Left colon (tissue), 2 donors: ENCODE results near the gene TMEM169. TPM values are rescaled to one million over a fixed set of nuclear protein-coding genes. Genes with fewer than 3 reads are reported as not detected.

Experiments
- ATAC-seq: fragments of 200-7000 bp; cut with Tn5 transposase; one replicate; pipeline ENCODE4 v1.9.1; 2020; ENCODE audit warnings: mild to moderate bottlenecking, moderate library complexity
- DNase-seq, 2 donors: peaks; one replicate each; pipeline ENCODE4 v3.0.0-alpha.2; 2020
- intact Hi-C, 2 donors: fragments of 100-400 bp; cut with DNase I in 1 of 2; cut with micrococcal nuclease in 1 of 2; formaldehyde crosslinking; loops; one replicate each; pipeline versions ENCODE4 v1.11.2 to v1.14.0; 2022; cut with DNase I, micrococcal nuclease
- total RNA-seq, 2 donors: library from RNA; stranded (reverse); fragmentation: NEBNext Ultra II Directional; extraction: Animal tissue kit (Norgen Biotek cat#: 25700); gene quantifications; one replicate each; pipeline ENCODE4 v1.2.1, GENCODE V29; 2021
- donor health status: DM: no; HTN: no; CAD: no.
- donor health status: DM: yes; HTN: yes; CAD: no.

Gene TMEM169
- total RNA-seq, 2 donors from 2014 or later, result 0.22 to 0.37 TPM

- intact Hi-C loops, result no loop called here
- DNase-seq, result no peak
- ATAC-seq, result no peak
Measured at GRCh38 chr2:216094701-216095100, 13.0 kb downstream of the TMEM169 start.

GRCh38 chr2:216098421-216099334, 17.0 kb downstream of the TMEM169 start:
- intact Hi-C loops, result no loop called here
- no peak for DNase-seq

GRCh38 chr2:216101109-216101508, 19.4 kb downstream of the TMEM169 start:
- intact Hi-C loops, result no loop called here
- ATAC-seq (no peak), DNase-seq (no peak)

More at GRCh38 chr2:216098421-216099334, 17.0 kb downstream of the TMEM169 start:
- no peak for ATAC-seq

- no peak for DNase-seq
- intact Hi-C loops, result no loop called here
- no peak for ATAC-seq
Measured at GRCh38 chr2:216103213-216103612, 21.5 kb downstream of the TMEM169 start.

- DNase-seq (no peak), ATAC-seq (no peak)
- intact Hi-C loops, result no loop called here
Measured at GRCh38 chr2:216104691-216105090, 23.0 kb downstream of the TMEM169 start.

GRCh38 chr2:216107320-216107719, 25.6 kb downstream of the TMEM169 start:
- DNase-seq (no peak), ATAC-seq (no peak)
- intact Hi-C loops, result no loop called here

GRCh38 chr2:216107760-216108159, 26.0 kb downstream of the TMEM169 start:
- DNase-seq (no peak), ATAC-seq (no peak)
- intact Hi-C loops, result no loop called here

GRCh38 chr2:216108310-216108966, 26.7 kb downstream of the TMEM169 start:
- no peak for DNase-seq

GRCh38 chr2:216108967-216109921, 27.5 kb downstream of the TMEM169 start, which contains the start of gene XRCC5:
Gene XRCC5, plus strand, starts transcription at chr2:216109348. Its CDS starts 89 bp downstream, at chr2:216109437.
- peak; percentile 95 to 99 for DNase-seq
- peak; percentile 97 for ATAC-seq
- intact Hi-C loops, result no loop called here

More at GRCh38 chr2:216108310-216108966, 26.7 kb downstream of the TMEM169 start:
- intact Hi-C loops, result no loop called here
- no peak for ATAC-seq

GRCh38 chr2:216109962-216110614, 28.4 kb downstream of the TMEM169 start:
- intact Hi-C loops, result no loop called here
- ATAC-seq, result no peak

GRCh38 chr2:216110620-216111019, 28.9 kb downstream of the TMEM169 start:
- ATAC-seq (no peak), DNase-seq (no peak)
- intact Hi-C loops, result no loop called here

More at GRCh38 chr2:216109962-216110614, 28.4 kb downstream of the TMEM169 start:
- DNase-seq, result no peak

GRCh38 chr2:216111122-216111521, 29.4 kb downstream of the TMEM169 start:
- intact Hi-C loops, result no loop called here
- ATAC-seq (no peak), DNase-seq (no peak)

GRCh38 chr2:216112926-216113325, 31.2 kb downstream of the TMEM169 start:
- ATAC-seq, result no peak
- intact Hi-C loops, result no loop called here

GRCh38 chr2:216113572-216113971, 31.9 kb downstream of the TMEM169 start:
- DNase-seq, result no peak
- no peak for ATAC-seq
- intact Hi-C loops, result no loop called here

More at GRCh38 chr2:216112926-216113325, 31.2 kb downstream of the TMEM169 start:
- DNase-seq, result no peak

- intact Hi-C loops, result no loop called here
- ATAC-seq (no peak), DNase-seq (no peak)
Measured at GRCh38 chr2:216114382-216114713, 32.6 kb downstream of the TMEM169 start.

- intact Hi-C loops, result no loop called here
- ATAC-seq (peak; percentile 97), DNase-seq (peak; percentile 99)
Measured at GRCh38 chr2:216114714-216115531, 33.2 kb downstream of the TMEM169 start.

GRCh38 chr2:216116418-216116817, 34.7 kb downstream of the TMEM169 start:
- intact Hi-C loops, result no loop called here
- DNase-seq (no peak), ATAC-seq (no peak)
